T-cell (primary cell): ENCODE results near the gene DRC1. TPM values are rescaled to one million over a fixed set of nuclear protein-coding genes. Genes with fewer than 3 reads are reported as not detected.

ENCODE experiments used
- ATAC-seq, 4 experiments: fragments of 200-7000 bp in 3 of 4; fragments of 150-1000 bp in 1 of 4; cut with Tn5 transposase; replicated peaks in 1 of 4; 1 replicate in 3 of 4; 2 replicates in 1 of 4; pipeline ENCODE4 v1.10.0; 2021; ENCODE audit warnings: moderate library complexity in 3 of 4, mild to moderate bottlenecking in 2 of 4, moderate number of reproducible peaks in 1 of 4
- CTCF ChIA-PET, 2 donors: fragments of 300-600 bp; sonication (Branson Sonifier 250); formaldehyde crosslinking; loops; one replicate each; lab custom pipeline; 2022; ENCODE audit warnings: antibody characterized with exemption in 2 of 2; lab: Charles Lee
- POLR2A ChIA-PET, 2 donors: fragments of 300-600 bp; sonication (Branson Sonifier 250); formaldehyde crosslinking; loops; one replicate each; lab custom pipeline; 2022; ENCODE audit warnings: antibody characterized with exemption in 2 of 2; lab: Charles Lee
- DNase-seq, 35 experiments: peaks; one replicate each; pipeline versions ENCODE4 v3.0.0 to v3.0.0-alpha.2; 2013 to 2023
- H3K27ac ChIP-seq: one replicate; pipeline ENCODE4 v1.5.1; 2013; ENCODE audit warnings: low read length
- H3K27me3 ChIP-seq, 2 experiments: replicated peaks in 1 of 2; 1 replicate in 1 of 2; 2 replicates in 1 of 2; pipeline versions ENCODE4 v1.6.1 to v1.7.0; 2013; ENCODE audit warnings: low read length in 1 of 2, mixed read lengths in 1 of 2; ENCODE audit not compliant: control insufficient read depth in 2 of 2, insufficient read depth in 2 of 2; ENCODE audit errors: extremely low read depth in 1 of 2
- H3K36me3 ChIP-seq, 2 donors: 1 replicate in 1 of 2; 2 replicates in 1 of 2; pipeline versions ENCODE4 v1.6.1 to v1.7.0; 2013; ENCODE audit warnings: low read length in 1 of 2; ENCODE audit not compliant: control insufficient read depth in 2 of 2, insufficient read depth in 1 of 2; ENCODE audit errors: extremely low read depth in 1 of 2
- H3K4me1 ChIP-seq, 2 experiments: 1 replicate in 1 of 2; 2 replicates in 1 of 2; pipeline versions ENCODE4 v1.6.1 to v1.7.0; 2013; ENCODE audit warnings: low read length in 2 of 2, mixed read lengths in 1 of 2; ENCODE audit not compliant: insufficient read depth in 2 of 2, control insufficient read depth in 1 of 2; ENCODE audit errors: extremely low read depth in 1 of 2
- H3K4me3 ChIP-seq, 2 donors: 1 replicate in 1 of 2; 2 replicates in 1 of 2; pipeline versions ENCODE4 v1.5.1 to v1.7.0; 2013; ENCODE audit warnings: mild to moderate bottlenecking in 2 of 2, low read length in 1 of 2, moderate library complexity in 1 of 2; ENCODE audit not compliant: control insufficient read depth in 1 of 2; ENCODE audit errors: extremely low read depth in 1 of 2
- H3K9me3 ChIP-seq: 2 replicates; pipeline ENCODE4 v1.7.0; 2013
- H3K27ac Mint-ChIP-seq, 2 donors: one replicate each; pipeline ENCODE4 v1.8.0; 2020 to 2021; ENCODE audit warnings: mild to moderate bottlenecking in 2 of 2, mixed read lengths in 2 of 2
- H3K27me3 Mint-ChIP-seq, 2 donors: one replicate each; pipeline ENCODE4 v1.8.0; 2021 to 2022; ENCODE audit warnings: mixed read lengths in 2 of 2
- H3K36me3 Mint-ChIP-seq: one replicate; pipeline ENCODE4 v1.8.0; 2021; ENCODE audit warnings: mixed read lengths
- H3K4me1 Mint-ChIP-seq, 3 donors: one replicate each; pipeline ENCODE4 v1.8.0; 2020 to 2022; ENCODE audit warnings: mixed read lengths in 3 of 3, mild to moderate bottlenecking in 1 of 3
- H3K4me3 Mint-ChIP-seq, 3 donors: one replicate each; pipeline ENCODE4 v1.8.0; 2020 to 2022; ENCODE audit warnings: mild to moderate bottlenecking in 3 of 3, mixed read lengths in 3 of 3, moderate library complexity in 3 of 3
- H3K9me3 Mint-ChIP-seq, 3 donors: one replicate each; pipeline ENCODE4 v1.8.0; 2020 to 2022; ENCODE audit warnings: mixed read lengths in 3 of 3
- WGBS: methylation state at CpG from one replicate; pipeline ENCODE4 v1.1.5; 2013; ENCODE audit warnings: missing lambda C conversion rate; ENCODE audit not compliant: insufficient coverage; 5-methylcytosine and 5-hydroxymethylcytosine counted together
- total RNA-seq, 35 experiments: library from RNA in 6 of 35; stranded (reverse) in 6 of 35; fragments of 120-200 nt in 1 of 35; gene quantifications; one replicate each; pipeline versions ENCODE4 v1.2.1 to v1.2.4 and lab custom pipeline; 2013 to 2026

DRC1 gene
- total RNA-seq, 5 donors from 2014 or later (not counting 1 experiment from before 2014, with no cell fraction given), result not detected

GRCh38 chr2:26488463-26489212 lies 86.9 kb downstream of the DRC1 start:
- POLR2A ChIA-PET, result no interaction called here
- H3K27me3 Mint-ChIP-seq, result peaks cover 0 to 1% of the 10 kb centered on the region in 2 donors
- 91% methylated on average over 15 of the region's 20 CpGs for WGBS
- H3K36me3 ChIP-seq, result no peaks in the 10 kb centered on the region
- no peak overlapping the region for H3K4me3 ChIP-seq
- no peaks in the 10 kb centered on the region for H3K4me1 Mint-ChIP-seq
- ATAC-seq, result no peak
- H3K27ac ChIP-seq, result no peak overlapping the region
- H3K4me3 Mint-ChIP-seq, result no peak overlapping the region
- no peaks in the 10 kb centered on the region for H3K36me3 Mint-ChIP-seq
- no peak overlapping the region for H3K27ac Mint-ChIP-seq
- no peaks in the 10 kb centered on the region for H3K4me1 ChIP-seq
- H3K9me3 ChIP-seq, result no peaks in the 10 kb centered on the region
- DNase-seq, result no peak
- CTCF ChIA-PET, result no interaction called here
- peaks cover 0 to 29% of the 10 kb centered on the region in 2 experiments for H3K27me3 ChIP-seq
- H3K9me3 Mint-ChIP-seq, result no peaks in the 10 kb centered on the region

- Mint-ChIP-seq H3K36me3 (no peaks in the 10 kb centered on the region), H3K4me3 (no peak overlapping the region), H3K9me3 (no peaks in the 10 kb centered on the region), H3K4me1 (no peaks in the 10 kb centered on the region), H3K27me3 (peaks cover 0 to 1% of the 10 kb centered on the region in 2 donors), H3K27ac (no peak overlapping the region)
- Histone ChIP-seq H3K4me1 (no peaks in the 10 kb centered on the region), H3K27me3 (peaks cover 0 to 28% of the 10 kb centered on the region in 2 experiments), H3K36me3 (no peaks in the 10 kb centered on the region), H3K27ac (no peak overlapping the region), H3K9me3 (no peaks in the 10 kb centered on the region), H3K4me3 (no peak overlapping the region)
- DNase-seq (no peak), ATAC-seq (no peak)
- ChIA-PET POLR2A (no interaction called here), CTCF (no interaction called here)
- 80% methylated on average over 17 of the region's 19 CpGs for whole genome bisulfite sequencing
Measured at GRCh38 chr2:26489213-26489850, 87.6 kb downstream of the DRC1 start.

DNA sequence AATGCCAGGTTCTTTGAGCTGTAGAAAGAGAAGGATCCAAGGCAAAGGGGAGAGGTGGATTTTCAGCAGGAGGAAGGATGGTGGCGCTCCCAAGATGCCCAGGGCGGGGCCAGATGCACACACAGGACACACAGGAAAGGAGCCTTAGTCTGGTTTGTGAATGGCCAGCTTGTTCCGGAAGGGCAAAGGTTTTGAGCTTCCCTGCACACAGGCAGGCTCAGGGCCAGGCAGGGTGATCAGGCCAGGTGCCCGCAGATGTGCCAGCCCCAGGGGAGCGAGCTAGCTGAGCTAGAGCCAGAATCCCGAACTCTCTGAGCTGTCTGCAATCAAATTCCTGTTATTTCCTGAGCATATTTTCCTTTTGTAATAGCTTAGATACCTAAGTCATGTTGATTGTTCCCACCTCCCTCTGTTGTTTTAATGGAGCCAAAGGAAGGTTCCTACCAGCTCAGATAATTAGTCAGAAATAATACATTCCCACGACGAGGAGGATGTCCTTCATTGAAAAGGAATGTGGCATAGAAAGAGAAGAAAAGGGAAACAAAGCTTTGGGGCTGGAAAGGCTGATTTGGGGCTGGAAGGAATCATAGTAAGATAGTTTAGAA lies 89.9 kb downstream of the DRC1 start:
- peaks cover 0 to 18% of the 10 kb centered on the region in 2 experiments for H3K27me3 ChIP-seq
- Mint-ChIP-seq H3K4me3 (no peak overlapping the region), H3K27ac (no peak overlapping the region), H3K27me3 (peaks cover 0 to 6% of the 10 kb centered on the region in 2 donors), H3K4me1 (no peaks in the 10 kb centered on the region), H3K9me3 (no peaks in the 10 kb centered on the region), H3K36me3 (no peaks in the 10 kb centered on the region)
- no peaks in the 10 kb centered on the region for H3K9me3 ChIP-seq
- ChIA-PET POLR2A (no interaction called here), CTCF (no interaction called here)
- no peaks in the 10 kb centered on the region for H3K36me3 ChIP-seq
- DNase-seq, result no peak
- H3K27ac ChIP-seq, result no peak overlapping the region
- ATAC-seq, result no peak
- no peak overlapping the region for H3K4me3 ChIP-seq
- H3K4me1 ChIP-seq, result no peaks in the 10 kb centered on the region
- 86% methylated on average over 6 of the region's 8 CpGs for WGBS

DNA sequence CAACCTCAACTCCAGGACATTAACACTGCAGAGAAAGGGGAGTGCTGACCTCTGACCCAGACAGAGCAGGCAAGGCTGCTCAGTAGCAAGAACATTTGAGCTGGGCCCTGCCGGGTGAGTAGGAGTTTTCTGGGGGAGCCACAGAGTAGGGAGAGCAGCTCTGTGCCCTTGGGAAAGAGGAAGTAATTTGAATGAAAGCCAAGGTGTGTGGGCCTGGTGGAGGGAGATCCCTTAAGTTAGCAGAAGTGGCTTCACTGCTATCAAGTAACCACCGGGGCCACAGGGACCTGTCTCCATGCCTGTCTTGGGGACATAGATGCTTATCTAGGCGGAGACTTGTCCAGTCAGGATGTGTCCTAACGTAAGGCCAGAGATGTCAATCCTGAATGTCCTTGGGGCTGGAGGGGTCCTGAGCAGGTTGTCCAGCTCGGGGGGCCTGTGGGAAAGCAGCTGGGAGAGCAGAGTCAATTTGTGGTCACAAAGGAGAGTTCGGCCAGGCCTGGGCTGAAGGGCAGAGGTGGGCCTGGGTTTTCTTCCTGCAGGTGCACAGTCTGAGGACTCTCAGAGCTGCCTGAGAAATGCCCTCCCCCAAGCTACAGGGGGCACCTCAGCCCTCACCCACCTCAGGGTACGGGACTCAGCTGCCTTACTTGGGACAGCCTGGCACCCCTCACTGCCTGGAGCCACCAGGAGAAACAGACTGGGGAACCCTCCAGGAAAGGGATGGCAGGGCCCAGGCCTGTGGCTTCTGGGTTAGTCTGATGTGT lies 91.2 kb downstream of the DRC1 start:
- Histone ChIP-seq H3K36me3 (no peaks in the 10 kb centered on the region), H3K27me3 (peaks cover 0 to 16% of the 10 kb centered on the region in 2 experiments), H3K4me3 (no peak overlapping the region), H3K27ac (no peak overlapping the region), H3K9me3 (no peaks in the 10 kb centered on the region), H3K4me1 (no peaks in the 10 kb centered on the region)
- WGBS, result 83% methylated on average over 6 of the region's 7 CpGs
- H3K27me3 Mint-ChIP-seq, result peaks cover 3 to 7% of the 10 kb centered on the region in 2 donors
- ATAC-seq, result no peak
- H3K36me3 Mint-ChIP-seq, result no peaks in the 10 kb centered on the region
- POLR2A ChIA-PET, result no interaction called here
- DNase-seq, result no peak
- H3K27ac Mint-ChIP-seq, result no peak overlapping the region
- no peaks in the 10 kb centered on the region for H3K4me1 Mint-ChIP-seq
- no peak overlapping the region for H3K4me3 Mint-ChIP-seq
- CTCF ChIA-PET, result no interaction called here
- no peaks in the 10 kb centered on the region for H3K9me3 Mint-ChIP-seq

DNA sequence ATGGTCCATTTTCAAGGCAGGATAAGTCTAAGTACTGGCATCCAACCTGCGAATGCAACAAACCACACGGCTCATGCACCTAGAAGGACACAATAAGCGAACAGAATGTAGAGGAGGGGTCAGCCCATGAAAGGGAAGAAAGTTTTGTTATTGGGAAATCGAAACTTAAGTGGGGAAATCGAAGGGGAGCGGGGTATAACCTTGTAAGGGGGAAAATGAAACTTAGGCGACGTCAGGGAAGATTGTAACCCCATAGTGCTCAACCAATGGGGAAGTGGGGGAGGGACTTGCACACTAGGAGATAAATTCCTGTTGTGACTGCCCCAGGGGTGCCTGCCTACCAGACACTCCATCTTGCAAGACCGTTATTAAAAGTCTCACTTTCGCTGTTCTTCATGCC lies 91.8 kb downstream of the DRC1 start:
- Mint-ChIP-seq H3K4me1 (no peaks in the 10 kb centered on the region), H3K9me3 (no peaks in the 10 kb centered on the region), H3K36me3 (no peaks in the 10 kb centered on the region), H3K27me3 (peaks cover 5 to 9% of the 10 kb centered on the region in 2 donors), H3K4me3 (no peak overlapping the region), H3K27ac (no peak overlapping the region)
- ChIA-PET POLR2A (no interaction called here), CTCF (no interaction called here)
- Histone ChIP-seq H3K9me3 (no peaks in the 10 kb centered on the region), H3K27ac (no peak overlapping the region), H3K4me1 (no peaks in the 10 kb centered on the region), H3K27me3 (peaks cover 0 to 22% of the 10 kb centered on the region in 2 experiments), H3K4me3 (no peak overlapping the region), H3K36me3 (no peaks in the 10 kb centered on the region)
- DNase-seq (peak in 1 of 35 experiments; percentile 8), ATAC-seq (no peak)
- WGBS, result 83% methylated on average over 6 of the region's 10 CpGs

DNA sequence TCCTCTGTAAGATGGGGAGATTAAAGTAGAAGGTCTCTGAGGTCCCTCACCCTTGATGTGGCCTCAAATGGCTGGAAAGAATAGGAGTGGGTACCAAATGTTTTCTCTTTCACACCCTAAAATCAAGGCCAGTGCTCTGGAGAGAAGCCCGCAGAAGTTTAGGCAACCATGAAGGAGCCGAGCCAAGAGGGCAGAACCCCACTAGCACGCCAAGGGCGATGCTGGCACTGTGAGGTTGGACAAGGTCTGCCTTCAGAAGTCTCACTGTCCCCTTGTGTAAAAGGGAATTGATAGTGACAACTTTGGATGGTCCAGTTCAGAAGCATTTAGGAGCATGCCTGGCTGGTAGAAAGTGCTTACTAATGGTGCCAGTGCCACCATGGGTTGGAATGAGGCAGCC lies 92.5 kb downstream of the DRC1 start:
- ChIA-PET CTCF (no interaction called here), POLR2A (no interaction called here)
- H3K4me3 ChIP-seq, result no peak overlapping the region
- H3K4me3 Mint-ChIP-seq, result no peak overlapping the region
- H3K27me3 Mint-ChIP-seq, result peaks cover 5 to 9% of the 10 kb centered on the region in 2 donors
- no peaks in the 10 kb centered on the region for H3K9me3 ChIP-seq
- no peak overlapping the region for H3K27ac Mint-ChIP-seq
- no peaks in the 10 kb centered on the region for H3K36me3 ChIP-seq
- no peaks in the 10 kb centered on the region for H3K4me1 ChIP-seq
- no peaks in the 10 kb centered on the region for H3K36me3 Mint-ChIP-seq
- H3K27ac ChIP-seq, result no peak overlapping the region
- peaks cover 0 to 24% of the 10 kb centered on the region in 2 experiments for H3K27me3 ChIP-seq
- 100% methylated on average over 3 of the region's 4 CpGs for WGBS
- DNase-seq (no peak), ATAC-seq (no peak)
- no peaks in the 10 kb centered on the region for H3K9me3 Mint-ChIP-seq
- H3K4me1 Mint-ChIP-seq, result no peaks in the 10 kb centered on the region
